ENCODE data around the gene RPH3AL.
A peak's percentile ranks its signal among the peaks of the same experiment; 100 is the strongest.

The RPH3AL gene

GRCh38 chr17:352421-353212 is at the start of gene RPH3AL:
TSS of gene RPH3AL (minus strand) at chr17:352807. CDS start at chr17:327543, 25,264 bp downstream.
- DNase-seq, result peak; percentile 79

DNA sequence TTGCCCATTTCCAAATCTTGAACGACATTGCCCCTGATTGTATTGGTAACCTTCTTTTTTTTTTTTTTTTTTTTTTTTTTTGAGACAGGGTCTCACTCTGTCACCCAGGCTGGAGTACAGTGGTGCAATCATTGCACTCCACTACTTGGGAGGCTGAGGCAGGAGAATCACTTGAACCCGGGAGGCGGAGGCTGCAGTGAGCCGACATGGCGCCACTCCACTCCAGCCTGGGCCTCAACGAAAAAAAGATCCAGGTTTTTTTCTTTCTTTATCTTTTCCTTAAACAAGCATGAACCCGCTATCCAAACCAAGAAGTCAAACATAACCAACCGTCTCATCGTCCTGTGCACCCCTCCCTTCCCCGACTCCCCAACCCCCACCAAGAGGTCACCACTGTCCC is 47.6 kb upstream of the RPH3AL start:
- DNase-seq, result no peak

DNA sequence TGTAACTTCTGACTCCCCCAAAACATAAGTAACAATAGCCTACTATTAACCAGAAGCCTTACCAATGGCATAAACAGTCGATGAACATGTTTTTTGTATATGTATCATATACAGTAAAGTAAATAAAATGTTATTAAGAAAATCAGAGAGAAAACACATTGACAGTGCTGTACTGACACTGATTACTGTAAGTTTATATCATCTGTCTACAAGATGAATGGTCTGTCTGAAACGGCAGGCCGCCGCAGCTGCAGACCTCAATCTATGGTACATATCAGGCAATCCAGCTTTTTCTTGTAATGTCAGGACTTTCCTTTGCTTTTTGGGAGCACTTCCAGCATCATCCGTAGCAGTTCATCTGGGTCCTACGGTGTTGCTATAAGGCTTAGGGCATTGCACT is 44.2 kb upstream of the RPH3AL start:
- DNase-seq, result no peak

GRCh38 chr17:395974-396373 is 43.4 kb upstream of the RPH3AL start:
- DNase-seq, result no peak

DNA sequence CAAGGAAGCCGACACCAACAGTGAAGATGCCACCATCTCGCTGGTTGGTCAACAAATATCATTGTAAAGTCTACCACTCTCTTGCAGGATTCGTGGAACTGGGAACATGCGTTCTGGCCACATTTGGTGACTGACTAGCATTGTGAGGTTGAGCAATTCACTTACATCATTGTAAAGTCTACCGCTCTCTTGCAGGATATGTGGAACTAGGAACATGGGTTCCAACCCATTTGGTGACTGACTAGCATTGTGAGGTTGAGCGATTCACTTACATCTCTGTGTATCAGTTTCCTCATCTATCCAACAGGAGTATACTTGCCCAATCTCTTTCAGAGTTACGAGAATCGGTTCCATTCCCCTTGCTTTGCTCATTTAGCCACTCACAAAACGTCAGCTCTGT is 42.6 kb upstream of the RPH3AL start:
- no peak for DNase-seq

GRCh38 chr17:394718-395095 is 42.1 kb upstream of the RPH3AL start:
- DNase-seq, result no peak

GRCh38 chr17:393806-394717 is 41.5 kb upstream of the RPH3AL start:
- DNase-seq, result no peak

- no peak for DNase-seq
Measured at GRCh38 chr17:391850-392249, 39.2 kb upstream of the RPH3AL start.

GRCh38 chr17:390025-390424 is 37.4 kb upstream of the RPH3AL start:
- no peak for DNase-seq

- no peak for DNase-seq
Measured at GRCh38 chr17:388087-388486, 35.5 kb upstream of the RPH3AL start.

DNA sequence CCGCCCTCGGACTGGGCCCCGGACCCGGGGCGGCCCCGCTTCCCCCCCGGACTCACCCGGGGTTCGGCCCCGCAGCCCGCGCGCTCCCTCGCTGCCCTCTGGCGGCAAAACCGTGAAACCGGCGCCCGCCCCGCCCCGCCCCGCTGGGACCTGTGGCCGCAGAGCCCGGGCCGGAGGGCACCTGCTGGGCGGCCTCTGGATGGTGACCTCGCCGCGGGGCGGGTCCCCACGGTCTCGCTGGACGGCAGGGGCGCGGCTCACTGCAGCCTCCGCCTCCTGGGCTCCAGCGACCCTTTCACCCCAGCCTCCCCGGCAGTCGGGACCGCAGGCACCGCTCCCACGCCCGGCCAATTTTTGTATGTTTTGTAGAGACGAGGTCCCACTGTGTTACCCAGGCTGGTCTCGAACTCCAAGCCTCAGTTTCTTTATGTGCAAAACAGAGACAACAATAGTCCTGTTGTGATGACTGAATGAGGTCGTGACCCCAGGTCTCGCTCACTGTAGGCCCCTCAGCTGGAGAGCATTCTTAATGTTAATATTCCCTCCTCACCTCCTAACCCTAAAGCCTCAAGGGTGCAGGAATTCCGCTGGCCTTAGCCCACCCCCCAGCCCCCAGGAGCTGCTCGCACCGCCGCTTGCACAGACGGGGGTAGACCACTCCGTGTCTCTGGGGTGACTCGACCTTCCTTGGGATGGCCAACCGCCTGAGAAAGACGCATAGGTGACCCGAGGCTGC is 33.7 kb upstream of the RPH3AL start:
- DNase-seq, result peak; percentile 56

- no peak for DNase-seq
Measured at GRCh38 chr17:385836-386140, 33.2 kb upstream of the RPH3AL start.

GRCh38 chr17:385178-385835 is 32.7 kb upstream of the RPH3AL start:
- DNase-seq, result no peak

DNA sequence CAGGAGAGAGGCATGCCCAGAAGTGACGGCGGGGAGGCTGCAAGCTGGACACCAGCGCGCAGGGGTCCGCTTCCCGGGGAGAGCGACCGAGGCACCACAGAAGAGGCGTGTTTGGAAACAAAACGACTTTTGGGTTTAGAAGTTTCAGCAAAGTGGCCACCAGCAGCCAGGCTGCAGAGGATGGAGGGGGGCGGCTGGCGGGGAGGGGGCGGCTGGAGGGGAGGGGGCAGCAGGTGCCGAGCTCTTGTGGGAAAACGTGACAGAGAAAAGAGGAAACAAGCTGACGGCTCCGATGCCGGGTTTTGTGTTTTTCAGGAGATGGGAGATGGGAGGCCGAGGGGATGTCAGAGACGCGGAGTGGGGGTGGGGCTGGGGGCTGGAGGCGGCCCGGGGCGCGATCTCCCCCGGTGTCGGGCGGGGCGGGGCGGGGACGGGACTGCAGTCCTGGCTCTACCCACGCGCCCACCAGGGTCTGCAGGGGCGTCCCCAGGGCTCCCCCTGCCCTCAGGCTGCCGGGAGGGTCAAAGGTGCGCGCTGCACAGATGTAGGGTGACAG is 32.1 kb upstream of the RPH3AL start:
- no peak for DNase-seq

DNA sequence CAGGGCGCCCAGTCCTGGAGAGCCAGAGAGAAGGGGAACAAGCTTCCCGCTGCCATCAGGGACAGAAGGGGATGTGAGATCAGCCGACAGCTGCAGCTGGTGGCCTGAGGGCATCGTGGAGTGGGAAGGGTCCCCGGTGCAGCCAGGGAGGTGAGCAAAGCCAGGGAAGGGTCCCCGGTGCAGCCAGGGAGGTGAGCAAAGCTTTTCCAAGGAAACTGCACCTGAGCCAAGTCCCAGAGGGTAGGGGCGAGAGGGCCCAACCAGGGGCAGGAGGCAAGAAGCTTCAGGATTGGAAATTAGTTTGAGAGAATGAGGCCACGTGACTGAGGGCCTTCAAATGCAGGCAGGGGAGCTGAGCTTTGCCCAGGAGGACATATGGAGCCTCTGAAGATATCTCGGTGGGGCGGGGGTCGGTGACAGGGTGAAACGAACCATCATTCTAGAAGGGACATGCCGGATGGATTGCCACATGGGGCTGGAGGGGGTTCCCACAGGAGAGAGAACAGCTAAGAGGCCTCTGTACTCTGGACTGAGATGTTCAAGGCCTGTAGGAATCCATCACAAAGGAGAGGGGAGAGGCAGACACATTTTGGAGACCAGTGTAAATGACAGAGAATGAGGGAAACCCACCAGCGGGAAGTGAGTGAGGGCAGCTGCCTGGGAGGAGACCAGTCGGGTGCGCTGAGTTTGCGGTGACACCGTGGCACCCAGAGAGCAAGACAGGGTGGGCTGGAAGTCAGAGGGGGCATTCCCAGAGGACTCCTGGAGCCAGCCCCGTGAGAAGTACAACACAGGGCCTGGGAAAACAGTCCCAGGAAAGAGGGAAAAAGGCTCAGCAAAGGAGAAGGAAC is 31.4 kb upstream of the RPH3AL start:
- no peak for DNase-seq

GRCh38 chr17:382644-383533 is 30.3 kb upstream of the RPH3AL start:
- DNase-seq, result no peak

- DNase-seq, result no peak
Measured at GRCh38 chr17:381941-382643, 29.5 kb upstream of the RPH3AL start.

- DNase-seq, result no peak
Measured at GRCh38 chr17:381516-381915, 28.9 kb upstream of the RPH3AL start.

GRCh38 chr17:379531-380465 is 27.2 kb upstream of the RPH3AL start:
- peak; percentile 31 for DNase-seq
